Measurements from ENCODE around the gene HS3ST1. TPM values are rescaled to one million over a fixed set of nuclear protein-coding genes. Genes with fewer than 3 reads are reported as not detected.

The HS3ST1 gene
- total RNA-seq, 1 donor from 2014 or later = 2.5 TPM

GRCh38 chr4:11376146-11376545, 52.5 kb downstream of the HS3ST1 start:
- H3K36me3 Mint-ChIP-seq (ENCODE audit: low read depth) = no peaks in the 10 kb centered on the region
- H3K27ac Mint-ChIP-seq = no peak overlapping the region
- peaks cover 3% of the 10 kb centered on the region for H3K9me3 Mint-ChIP-seq
- no peak overlapping the region for H3K4me3 Mint-ChIP-seq (ENCODE audit: low read depth)
- H3K27me3 Mint-ChIP-seq (ENCODE audit: low read depth) = no peaks in the 10 kb centered on the region
- DNase-seq (ENCODE audit: low spot score) = no peak
- no peaks in the 10 kb centered on the region for H3K4me1 Mint-ChIP-seq (ENCODE audit: low read depth)
- intact Hi-C loops (cut with micrococcal nuclease) = no loop called here

GRCh38 chr4:11368701-11369115, 60.0 kb downstream of the HS3ST1 start:
- Mint-ChIP-seq H3K4me1 (ENCODE audit: low read depth) (no peaks in the 10 kb centered on the region), H3K27me3 (ENCODE audit: low read depth) (peaks cover 7% of the 10 kb centered on the region), H3K27ac (no peak overlapping the region), H3K4me3 (ENCODE audit: low read depth) (no peak overlapping the region), H3K36me3 (ENCODE audit: low read depth) (no peaks in the 10 kb centered on the region), H3K9me3 (no peaks in the 10 kb centered on the region)
- DNase-seq (ENCODE audit: low spot score) = no peak
- intact Hi-C loops (cut with micrococcal nuclease) = no loop called here

- Mint-ChIP-seq H3K9me3 (no peaks in the 10 kb centered on the region), H3K36me3 (ENCODE audit: low read depth) (no peaks in the 10 kb centered on the region), H3K4me3 (ENCODE audit: low read depth) (no peak overlapping the region), H3K27ac (no peak overlapping the region), H3K27me3 (ENCODE audit: low read depth) (peaks cover 7% of the 10 kb centered on the region), H3K4me1 (ENCODE audit: low read depth) (no peaks in the 10 kb centered on the region)
- DNase-seq (ENCODE audit: low spot score) = no peak
- intact Hi-C loops (cut with micrococcal nuclease) = no loop called here
Observed at GRCh38 chr4:11367371-11367770, 61.3 kb downstream of the HS3ST1 start.

- H3K36me3 Mint-ChIP-seq (ENCODE audit: low read depth) = no peaks in the 10 kb centered on the region
- H3K4me3 Mint-ChIP-seq (ENCODE audit: low read depth) = no peak overlapping the region
- peaks cover 7% of the 10 kb centered on the region for H3K27me3 Mint-ChIP-seq (ENCODE audit: low read depth)
- intact Hi-C loops (cut with micrococcal nuclease) = no loop called here
- H3K4me1 Mint-ChIP-seq (ENCODE audit: low read depth) = no peaks in the 10 kb centered on the region
- no peak overlapping the region for H3K27ac Mint-ChIP-seq
- DNase-seq (ENCODE audit: low spot score) = no peak
- no peaks in the 10 kb centered on the region for H3K9me3 Mint-ChIP-seq
Observed at GRCh38 chr4:11366859-11367258, 61.8 kb downstream of the HS3ST1 start.

- no peak for DNase-seq (ENCODE audit: low spot score)
- intact Hi-C loops (cut with micrococcal nuclease) = no loop called here
- Mint-ChIP-seq H3K36me3 (ENCODE audit: low read depth) (no peaks in the 10 kb centered on the region), H3K9me3 (no peaks in the 10 kb centered on the region), H3K4me3 (ENCODE audit: low read depth) (no peak overlapping the region), H3K4me1 (ENCODE audit: low read depth) (no peaks in the 10 kb centered on the region), H3K27me3 (ENCODE audit: low read depth) (peaks cover 7% of the 10 kb centered on the region), H3K27ac (no peak overlapping the region)
Observed at GRCh38 chr4:11365039-11365438, 63.7 kb downstream of the HS3ST1 start.

GRCh38 chr4:11359591-11359990, 69.1 kb downstream of the HS3ST1 start:
- H3K27ac Mint-ChIP-seq = no peak overlapping the region
- intact Hi-C loops (cut with micrococcal nuclease) = no loop called here
- H3K36me3 Mint-ChIP-seq (ENCODE audit: low read depth) = no peaks in the 10 kb centered on the region
- H3K4me1 Mint-ChIP-seq (ENCODE audit: low read depth) = no peaks in the 10 kb centered on the region
- no peak overlapping the region for H3K4me3 Mint-ChIP-seq (ENCODE audit: low read depth)
- DNase-seq (ENCODE audit: low spot score) = no peak
- H3K9me3 Mint-ChIP-seq = no peaks in the 10 kb centered on the region
- no peaks in the 10 kb centered on the region for H3K27me3 Mint-ChIP-seq (ENCODE audit: low read depth)

- intact Hi-C loops (cut with micrococcal nuclease) = no loop called here
Observed at GRCh38 chr4:11355226-11355625, 73.5 kb downstream of the HS3ST1 start.

GRCh38 chr4:11354531-11354930, 74.2 kb downstream of the HS3ST1 start:
- no peaks in the 10 kb centered on the region for H3K27me3 Mint-ChIP-seq (ENCODE audit: low read depth)
- H3K27ac Mint-ChIP-seq = no peak overlapping the region
- H3K9me3 Mint-ChIP-seq = no peaks in the 10 kb centered on the region
- intact Hi-C loops (cut with micrococcal nuclease) = no loop called here
- DNase-seq (ENCODE audit: low spot score) = no peak
- no peaks in the 10 kb centered on the region for H3K4me1 Mint-ChIP-seq (ENCODE audit: low read depth)
- no peak overlapping the region for H3K4me3 Mint-ChIP-seq (ENCODE audit: low read depth)
- H3K36me3 Mint-ChIP-seq (ENCODE audit: low read depth) = no peaks in the 10 kb centered on the region

More at GRCh38 chr4:11355226-11355625, 73.5 kb downstream of the HS3ST1 start:
- no peaks in the 10 kb centered on the region for H3K36me3 Mint-ChIP-seq (ENCODE audit: low read depth)
- H3K9me3 Mint-ChIP-seq = no peaks in the 10 kb centered on the region
- H3K27me3 Mint-ChIP-seq (ENCODE audit: low read depth) = no peaks in the 10 kb centered on the region
- H3K4me3 Mint-ChIP-seq (ENCODE audit: low read depth) = no peak overlapping the region
- H3K27ac Mint-ChIP-seq = no peak overlapping the region
- H3K4me1 Mint-ChIP-seq (ENCODE audit: low read depth) = no peaks in the 10 kb centered on the region
- DNase-seq (ENCODE audit: low spot score) = no peak

GRCh38 chr4:11348449-11349088, 80.1 kb downstream of the HS3ST1 start:
- no peak overlapping the region for H3K27ac Mint-ChIP-seq
- intact Hi-C loops (cut with micrococcal nuclease) = no loop called here
- H3K27me3 Mint-ChIP-seq (ENCODE audit: low read depth) = no peaks in the 10 kb centered on the region
- DNase-seq (ENCODE audit: low spot score) = no peak
- H3K9me3 Mint-ChIP-seq = no peaks in the 10 kb centered on the region
- no peaks in the 10 kb centered on the region for H3K4me1 Mint-ChIP-seq (ENCODE audit: low read depth)
- no peak overlapping the region for H3K4me3 Mint-ChIP-seq (ENCODE audit: low read depth)
- no peaks in the 10 kb centered on the region for H3K36me3 Mint-ChIP-seq (ENCODE audit: low read depth)

GRCh38 chr4:11344916-11345315, 83.8 kb downstream of the HS3ST1 start:
- intact Hi-C loops (cut with micrococcal nuclease) = no loop called here
- Mint-ChIP-seq H3K4me1 (ENCODE audit: low read depth) (no peaks in the 10 kb centered on the region), H3K36me3 (ENCODE audit: low read depth) (no peaks in the 10 kb centered on the region), H3K9me3 (no peaks in the 10 kb centered on the region), H3K27me3 (ENCODE audit: low read depth) (no peaks in the 10 kb centered on the region), H3K4me3 (ENCODE audit: low read depth) (no peak overlapping the region), H3K27ac (no peak overlapping the region)
- DNase-seq (ENCODE audit: low spot score) = no peak

- no peak for DNase-seq (ENCODE audit: low spot score)
- Mint-ChIP-seq H3K36me3 (ENCODE audit: low read depth) (no peaks in the 10 kb centered on the region), H3K4me1 (ENCODE audit: low read depth) (no peaks in the 10 kb centered on the region), H3K27me3 (ENCODE audit: low read depth) (no peaks in the 10 kb centered on the region), H3K27ac (no peak overlapping the region), H3K4me3 (ENCODE audit: low read depth) (no peak overlapping the region), H3K9me3 (no peaks in the 10 kb centered on the region)
- intact Hi-C loops (cut with micrococcal nuclease) = no loop called here
Observed at GRCh38 chr4:11343536-11343935, 85.2 kb downstream of the HS3ST1 start.

All from activated T-helper 2 cell treated with anti-CD3 and anti-CD28 coated beads, Interferon-gamma antibody, Interleukin-2, Interleukin-4, amounts not matched to agents 10 μg/mL and 5 μg/mL and 100 μg/mL, durations not matched to agents 14 hours and 24 hours and 36 hours (primary cell).